PFSK-1 (cell line): ENCODE data around the gene IDUA.

Experiments
- FOXP2 ChIP-seq: optimal IDR thresholded peaks from 2 replicates; pipeline ENCODE3; 2011; ENCODE audit warnings: borderline replicate concordance, control low read depth, inconsistent platforms; ENCODE audit not compliant: insufficient read depth; ENCODE audit errors: extremely low read length, extremely low read depth
- POLR2AphosphoS5 ChIP-seq: IDR thresholded peaks from 2 replicates; pipeline ENCODE4 v1.6.1; 2012; ENCODE audit warnings: low read depth, mild to moderate bottlenecking, control low read depth, low read length, moderate library complexity
- SIN3A ChIP-seq: IDR thresholded peaks from 2 replicates; pipeline ENCODE4 v1.6.1; 2012; ENCODE audit warnings: mild to moderate bottlenecking, low read length, moderate library complexity, borderline replicate concordance; ENCODE audit not compliant: insufficient read depth
- TAF1 ChIP-seq: IDR thresholded peaks from 2 replicates; pipeline ENCODE4 v1.6.1; 2012; ENCODE audit warnings: low read length, control low read depth, borderline replicate concordance; ENCODE audit not compliant: insufficient read depth
- TF ChIP-seq, protein P1 (sequence below), 2 experiments: IDR thresholded peaks; 2 replicates each; pipeline versions ENCODE4 v1.6.1 to v1.8.0; 2011 to 2012; ENCODE audit warnings: low read depth in 2 of 2, low read length in 2 of 2, control low read depth in 1 of 2, inconsistent platforms in 1 of 2, mild to moderate bottlenecking in 1 of 2, moderate library complexity in 1 of 2; ENCODE audit not compliant: insufficient read depth in 1 of 2

Gene IDUA

DNA sequence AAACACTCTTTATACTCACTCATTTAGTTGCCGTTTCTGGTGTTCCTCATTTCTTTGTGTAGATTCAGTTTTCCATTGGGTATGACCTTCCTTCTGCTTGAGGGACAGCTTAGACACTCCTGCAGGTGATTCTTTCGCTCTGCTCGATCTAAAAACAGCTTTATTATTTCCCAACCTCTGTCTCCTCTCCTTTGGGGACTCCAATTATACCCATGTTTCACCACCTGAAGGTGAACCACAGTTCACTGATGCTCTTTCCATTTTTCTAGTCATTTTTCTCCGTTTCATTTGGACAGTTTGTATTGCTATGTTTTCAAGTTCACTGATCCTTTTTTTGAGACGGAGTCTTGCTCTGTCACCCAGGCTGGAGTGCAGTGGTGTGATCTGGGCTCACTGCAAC lies 20.0 kb downstream of the IDUA start:
- TF ChIP-seq POLR2AphosphoS5 = no peak
- TF ChIP-seq TAF1 = no peak
- TF ChIP-seq SIN3A = no peak
- TF ChIP-seq, protein P1, sequence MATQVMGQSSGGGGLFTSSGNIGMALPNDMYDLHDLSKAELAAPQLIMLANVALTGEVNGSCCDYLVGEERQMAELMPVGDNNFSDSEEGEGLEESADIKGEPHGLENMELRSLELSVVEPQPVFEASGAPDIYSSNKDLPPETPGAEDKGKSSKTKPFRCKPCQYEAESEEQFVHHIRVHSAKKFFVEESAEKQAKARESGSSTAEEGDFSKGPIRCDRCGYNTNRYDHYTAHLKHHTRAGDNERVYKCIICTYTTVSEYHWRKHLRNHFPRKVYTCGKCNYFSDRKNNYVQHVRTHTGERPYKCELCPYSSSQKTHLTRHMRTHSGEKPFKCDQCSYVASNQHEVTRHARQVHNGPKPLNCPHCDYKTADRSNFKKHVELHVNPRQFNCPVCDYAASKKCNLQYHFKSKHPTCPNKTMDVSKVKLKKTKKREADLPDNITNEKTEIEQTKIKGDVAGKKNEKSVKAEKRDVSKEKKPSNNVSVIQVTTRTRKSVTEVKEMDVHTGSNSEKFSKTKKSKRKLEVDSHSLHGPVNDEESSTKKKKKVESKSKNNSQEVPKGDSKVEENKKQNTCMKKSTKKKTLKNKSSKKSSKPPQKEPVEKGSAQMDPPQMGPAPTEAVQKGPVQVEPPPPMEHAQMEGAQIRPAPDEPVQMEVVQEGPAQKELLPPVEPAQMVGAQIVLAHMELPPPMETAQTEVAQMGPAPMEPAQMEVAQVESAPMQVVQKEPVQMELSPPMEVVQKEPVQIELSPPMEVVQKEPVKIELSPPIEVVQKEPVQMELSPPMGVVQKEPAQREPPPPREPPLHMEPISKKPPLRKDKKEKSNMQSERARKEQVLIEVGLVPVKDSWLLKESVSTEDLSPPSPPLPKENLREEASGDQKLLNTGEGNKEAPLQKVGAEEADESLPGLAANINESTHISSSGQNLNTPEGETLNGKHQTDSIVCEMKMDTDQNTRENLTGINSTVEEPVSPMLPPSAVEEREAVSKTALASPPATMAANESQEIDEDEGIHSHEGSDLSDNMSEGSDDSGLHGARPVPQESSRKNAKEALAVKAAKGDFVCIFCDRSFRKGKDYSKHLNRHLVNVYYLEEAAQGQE (IDR thresholded peaks at IDR 0.05; ENCODE audit: insufficient read depth in 1 of 2, low read depth in 2 of 2, low read length in 2 of 2) = no peak

DNA sequence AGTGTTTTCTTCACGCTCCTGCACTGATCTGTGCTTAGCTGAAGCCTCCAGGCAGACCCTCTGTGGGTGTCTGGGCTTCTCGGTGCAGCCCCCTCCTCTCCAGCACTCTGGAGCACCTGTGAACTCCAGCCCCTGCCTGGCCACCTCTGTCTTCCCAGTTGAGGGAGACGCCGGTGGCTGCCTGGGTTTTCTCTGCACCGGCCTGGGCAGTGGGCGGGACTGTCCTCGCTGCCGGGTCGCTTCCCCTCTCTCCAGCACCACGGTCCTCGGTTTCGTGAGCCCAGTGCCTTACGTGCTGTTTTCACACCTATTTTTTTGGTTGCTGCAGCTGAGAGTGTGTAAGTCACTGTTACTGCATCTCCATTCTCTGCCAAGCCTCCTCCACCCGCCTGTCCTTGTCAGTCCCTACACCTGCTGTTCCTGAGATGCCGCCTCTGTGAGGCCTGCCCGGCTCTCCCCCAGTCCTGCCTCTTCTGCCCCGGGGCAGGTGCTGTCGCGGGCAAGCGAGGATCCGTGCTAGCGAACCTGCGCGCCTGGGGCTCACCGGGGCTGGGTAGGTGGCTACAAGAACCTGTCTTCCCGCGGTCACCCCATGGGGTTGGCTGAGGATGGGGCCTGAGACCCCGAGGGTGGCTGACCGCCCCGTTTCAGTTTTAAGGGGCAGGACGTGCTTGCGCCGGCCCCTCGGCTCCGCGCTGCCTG lies 22.1 kb downstream of the IDUA start:
- no peak for TF ChIP-seq FOXP2
- TF ChIP-seq TAF1 = no peak
- TF ChIP-seq, protein P1 (IDR thresholded peaks at IDR 0.05; ENCODE audit: insufficient read depth in 1 of 2, low read depth in 2 of 2, low read length in 2 of 2) = no peak
- TF ChIP-seq SIN3A = no peak
- TF ChIP-seq POLR2AphosphoS5 = no peak

DNA sequence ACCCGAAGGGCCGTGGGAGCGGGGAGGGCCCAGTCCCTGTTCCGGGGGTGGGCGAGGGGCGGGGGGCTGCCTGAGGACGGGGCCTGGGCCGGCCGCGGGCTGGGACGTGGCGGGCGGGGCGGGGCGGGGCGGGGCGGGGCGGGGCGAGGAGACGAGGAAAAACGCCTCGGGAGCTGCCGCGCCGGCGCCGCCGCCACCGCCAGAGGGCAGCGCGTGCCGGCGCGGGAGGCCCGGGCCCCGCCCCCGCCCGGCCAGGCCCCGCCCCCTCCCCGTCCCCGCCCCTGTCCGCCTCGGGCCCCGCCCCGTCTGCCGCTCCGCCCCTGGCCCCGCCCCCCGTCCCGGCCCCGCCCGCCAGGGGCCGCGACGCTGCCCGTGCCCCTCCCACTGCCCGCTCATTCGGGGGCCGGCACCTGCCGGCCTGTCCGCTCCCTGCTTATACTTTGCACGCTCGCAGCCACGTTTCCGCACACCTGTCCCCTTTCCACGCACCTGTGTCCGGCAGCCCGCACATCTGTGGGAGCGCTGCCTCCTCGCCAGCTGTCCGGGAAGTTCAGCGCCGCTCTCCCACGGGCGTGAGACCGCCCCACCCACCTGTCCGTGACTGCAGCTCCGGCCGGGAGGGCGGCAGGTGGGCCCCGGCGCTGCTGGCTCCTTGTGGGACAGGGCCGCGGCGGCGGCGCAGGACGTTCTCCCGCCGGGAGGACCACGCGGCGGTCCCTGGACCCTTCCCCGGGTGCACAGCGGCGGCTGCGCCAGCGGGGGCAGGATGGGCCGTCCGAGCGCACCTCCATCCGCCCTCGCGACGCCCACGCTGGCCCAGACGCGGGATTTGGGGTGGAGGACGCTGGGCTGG lies 22.9 kb downstream of the IDUA start:
- TF ChIP-seq SIN3A (no peak), TAF1 (no peak), POLR2AphosphoS5 (no peak), FOXP2 (no peak)
- TF ChIP-seq, protein P1 (IDR thresholded peaks at IDR 0.05; ENCODE audit: insufficient read depth in 1 of 2, low read depth in 2 of 2, low read length in 2 of 2) = no peak

DNA sequence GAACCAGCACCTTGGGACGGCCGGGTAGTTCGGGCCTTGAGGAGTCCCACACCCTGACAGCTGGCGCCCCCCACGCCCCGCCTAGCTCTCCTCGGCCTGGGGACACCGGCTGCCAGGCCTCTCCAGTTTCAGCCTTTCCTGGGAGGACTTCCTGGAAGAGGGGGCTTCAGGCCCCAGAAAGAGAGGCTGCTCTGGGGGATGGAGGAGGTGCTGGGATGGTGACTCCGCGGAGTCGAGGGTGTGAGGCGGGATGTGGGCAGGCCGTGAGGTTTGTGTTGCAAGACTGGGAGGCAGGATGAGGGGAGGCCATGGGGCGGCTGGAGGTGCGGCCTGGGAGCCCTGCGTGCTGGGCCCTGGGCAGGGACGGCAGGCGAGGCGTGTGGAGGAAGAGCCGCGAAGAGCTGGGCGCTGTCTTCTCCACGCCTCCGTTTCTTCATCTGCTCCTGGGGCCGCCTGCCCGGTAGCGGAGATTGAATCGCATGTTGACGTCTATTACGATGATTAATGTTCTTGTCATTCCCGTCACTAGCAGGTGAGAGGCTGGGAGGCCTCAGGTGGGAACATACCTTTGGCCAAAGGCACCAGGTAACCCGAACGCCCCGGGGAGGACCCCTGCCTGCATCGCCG lies 23.7 kb downstream of the IDUA start:
- TF ChIP-seq TAF1 (no peak), POLR2AphosphoS5 (no peak), SIN3A (no peak), FOXP2 (no peak)
- TF ChIP-seq, protein P1 (IDR thresholded peaks at IDR 0.05; ENCODE audit: insufficient read depth in 1 of 2, low read depth in 2 of 2, low read length in 2 of 2) = no peak
